HG02623 (cell line): Measurements from ENCODE around the gene KLF13.

ENCODE experiments used
- ATAC-seq: cut with Tn5 transposase; IDR thresholded peaks from one replicate; pipeline ENCODE4 v1.9.1; 2021; ENCODE audit warnings: moderate library complexity; ENCODE audit not compliant: unreplicated experiment

The KLF13 gene

GRCh38 chr15:31377030-31377429 is 50.4 kb downstream of the KLF13 start:
- ATAC-seq = no peak

- no peak for ATAC-seq
These were observed 51.8 kb downstream of the KLF13 start for GRCh38 chr15:31378363-31378903.

GRCh38 chr15:31379042-31379441 is 52.4 kb downstream of the KLF13 start:
- ATAC-seq = no peak

GRCh38 chr15:31379577-31379976 is 52.9 kb downstream of the KLF13 start:
- ATAC-seq = no peak

GRCh38 chr15:31381801-31382712 is 55.4 kb downstream of the KLF13 start:
- ATAC-seq = no peak

GRCh38 chr15:31382713-31383045 is 56.0 kb downstream of the KLF13 start:
- no peak for ATAC-seq

- no peak for ATAC-seq
These were observed 56.5 kb downstream of the KLF13 start for GRCh38 chr15:31383139-31383538.

- no peak for ATAC-seq
These were observed 57.9 kb downstream of the KLF13 start for GRCh38 chr15:31384568-31384967.

- no peak for ATAC-seq
These were observed 59.1 kb downstream of the KLF13 start for GRCh38 chr15:31385736-31386135.

GRCh38 chr15:31387092-31387478 is 60.5 kb downstream of the KLF13 start:
- no peak for ATAC-seq

GRCh38 chr15:31387479-31388118 is 61.0 kb downstream of the KLF13 start:
- ATAC-seq = no peak

- no peak for ATAC-seq
These were observed 62.9 kb downstream of the KLF13 start for GRCh38 chr15:31389576-31389975.

- ATAC-seq = no peak
These were observed 63.4 kb downstream of the KLF13 start for GRCh38 chr15:31390029-31390428.

GRCh38 chr15:31390777-31391486 is 64.3 kb downstream of the KLF13 start:
- ATAC-seq = no peak

- peak; percentile 79 for ATAC-seq
These were observed 65.3 kb downstream of the KLF13 start for GRCh38 chr15:31391687-31392671.

- ATAC-seq = peak; percentile 15
These were observed 66.2 kb downstream of the KLF13 start for GRCh38 chr15:31392761-31393401.

- no peak for ATAC-seq
These were observed 66.9 kb downstream of the KLF13 start for GRCh38 chr15:31393444-31394091.

GRCh38 chr15:31396881-31397560 is 70.4 kb downstream of the KLF13 start:
- no peak for ATAC-seq
